Activated CD8-positive, alpha-beta T cell treated with anti-CD3 and anti-CD28 coated beads for 36 hours (primary cell): ENCODE results near the gene ZBTB46. TPM values are rescaled to one million over a fixed set of nuclear protein-coding genes. Genes with fewer than 3 reads are reported as not detected.

ENCODE experiments used
- ATAC-seq: fragments of 200-7000 bp; cut with Tn5 transposase; one replicate; pipeline ENCODE4 v1.10.0; 2021; ENCODE audit warnings: mild to moderate bottlenecking, moderate library complexity
- CTCF ChIA-PET: fragments of 350-600 bp; sonication (Branson Sonifier 250); formaldehyde crosslinking; loops from one replicate; lab custom pipeline; 2021; ENCODE audit warnings: antibody characterized with exemption; lab: Charles Lee
- POLR2A ChIA-PET: fragments of 350-600 bp; sonication (Branson Sonifier 250); formaldehyde crosslinking; loops from one replicate; lab custom pipeline; 2021; ENCODE audit warnings: antibody characterized with exemption; lab: Charles Lee
- DNase-seq: peaks from one replicate; pipeline ENCODE4 v3.0.0-alpha.2; 2020
- H3K27ac Mint-ChIP-seq: one replicate; pipeline ENCODE4 v1.8.0; 2021; ENCODE audit warnings: mild to moderate bottlenecking, mixed read lengths
- H3K27me3 Mint-ChIP-seq: one replicate; pipeline ENCODE4 v1.8.0; 2021; ENCODE audit warnings: mixed read lengths
- H3K36me3 Mint-ChIP-seq: one replicate; pipeline ENCODE4 v1.8.0; 2021; ENCODE audit warnings: low read depth, mixed read lengths
- H3K4me1 Mint-ChIP-seq: one replicate; pipeline ENCODE4 v1.8.0; 2021; ENCODE audit warnings: low read depth, mixed read lengths
- H3K4me3 Mint-ChIP-seq: one replicate; pipeline ENCODE4 v1.8.0; 2021; ENCODE audit warnings: mild to moderate bottlenecking, moderate library complexity, mixed read lengths
- H3K9me3 Mint-ChIP-seq: one replicate; pipeline ENCODE4 v1.8.0; 2021; ENCODE audit warnings: mixed read lengths
- CTCF ChIP-seq: fragments of 200-600 bp; IDR thresholded peaks from one replicate; pipeline ENCODE4 v1.8.0; 2022; ENCODE audit warnings: antibody characterized with exemption, mild to moderate bottlenecking
- intact Hi-C: fragments of 100-400 bp; cut with micrococcal nuclease; formaldehyde crosslinking; loops from one replicate; pipeline ENCODE4 v1.10.0; 2022
- total RNA-seq, 2 experiments: library from RNA; stranded (reverse); gene quantifications; one replicate each; pipeline ENCODE4 v1.2.3, GENCODE V29; 2021

ZBTB46 gene
- total RNA-seq, 2 experiments from 2014 or later, result 0.31 to 0.38 TPM

GRCh38 chr20:63863798-63864544 lies 32.9 kb upstream of the ZBTB46 start:
- H3K36me3 Mint-ChIP-seq, result peaks cover 24% of the 10 kb centered on the region
- ATAC-seq, result peak; percentile 71
- H3K4me3 Mint-ChIP-seq, result peak overlapping the region; percentile 98
- POLR2A ChIA-PET, result interaction anchor here (1.1 to 5.0 kb wide), 5 partner anchors 11 to 327 kb away, joined by 4 to 25 read pairs (median 5); partner anchors contain the start of genes DNAJC5 and PTK6
- DNase-seq, result peak; percentile 84
- H3K27me3 Mint-ChIP-seq, result no peaks in the 10 kb centered on the region
- peak overlapping the region; percentile 99 for H3K27ac Mint-ChIP-seq
- H3K9me3 Mint-ChIP-seq, result no peaks in the 10 kb centered on the region
- peaks cover 25% of the 10 kb centered on the region for H3K4me1 Mint-ChIP-seq
- TF ChIP-seq CTCF, result peak; percentile 74
- CTCF ChIA-PET, result interaction anchor here (0.6 to 4.1 kb wide), 20 partner anchors 9 to 422 kb away, joined by 3 to 28 read pairs (median 4); partner anchors contain the start of genes ARFRP1, PRPF6, PTK6 and SAMD10
- intact Hi-C loops, result loop anchor here (10.0 kb wide), 1 partner anchor 159 kb away; the partner anchor contains the start of genes ARFRP1 and ZGPAT

GRCh38 chr20:63863021-63863797 lies 32.1 kb upstream of the ZBTB46 start:
- TF ChIP-seq CTCF, result no peak
- ATAC-seq, result no peak
- no peaks in the 10 kb centered on the region for H3K27me3 Mint-ChIP-seq
- H3K4me1 Mint-ChIP-seq, result peaks cover 31% of the 10 kb centered on the region
- H3K36me3 Mint-ChIP-seq, result peaks cover 22% of the 10 kb centered on the region
- no peak for DNase-seq
- POLR2A ChIA-PET, result interaction anchor here (1.6 to 5.0 kb wide), 2 partner anchors 12 to 32 kb away, joined by 5 to 25 read pairs; partner anchors contain the start of gene DNAJC5
- CTCF ChIA-PET, result interaction anchor here (1.1 to 4.1 kb wide), 7 partner anchors 12 to 156 kb away, joined by 4 to 28 read pairs (median 5); partner anchors contain the start of genes ARFRP1, PRPF6, SAMD10 and ZGPAT
- H3K27ac Mint-ChIP-seq, result peak overlapping the region; percentile 99
- H3K4me3 Mint-ChIP-seq, result peak overlapping the region; percentile 98
- H3K9me3 Mint-ChIP-seq, result no peaks in the 10 kb centered on the region
- intact Hi-C loops, result loop anchor here (10.0 kb wide), 1 partner anchor 158 kb away; the partner anchor contains the start of genes ARFRP1 and ZGPAT

- Mint-ChIP-seq H3K4me3 (no peak overlapping the region), H3K27ac (no peak overlapping the region), H3K9me3 (no peaks in the 10 kb centered on the region), H3K36me3 (peaks cover 19% of the 10 kb centered on the region), H3K27me3 (no peaks in the 10 kb centered on the region), H3K4me1 (peaks cover 34% of the 10 kb centered on the region)
- intact Hi-C loops, result loop anchor here (10.0 kb wide), 1 partner anchor 157 kb away; the partner anchor contains the start of genes ARFRP1 and ZGPAT
- ChIA-PET CTCF (interaction anchor here (1.7 kb wide), 1 partner anchor 11 kb away, joined by 4 read pairs; no protein-coding TSS in a partner anchor), POLR2A (interaction anchor here (0.7 to 1.6 kb wide), 2 partner anchors 11 to 166 kb away, joined by 3 to 5 read pairs; partner anchors contain the start of gene TNFRSF6B)
- ATAC-seq, result no peak
- no peak for TF ChIP-seq CTCF
- DNase-seq, result no peak
These were observed 31.2 kb upstream of the ZBTB46 start for GRCh38 chr20:63861981-63862901.

GRCh38 chr20:63861365-63861934 lies 30.4 kb upstream of the ZBTB46 start, which contains the start of gene ABHD16B:
Gene ABHD16B (plus strand): TSS chr20:63861498. CDS start chr20:63861541, 43 bp downstream.
- Mint-ChIP-seq H3K27me3 (no peaks in the 10 kb centered on the region), H3K36me3 (peaks cover 19% of the 10 kb centered on the region), H3K9me3 (no peaks in the 10 kb centered on the region), H3K4me3 (no peak within 1 kb of the TSS), H3K27ac (no peak within 1 kb of the TSS), H3K4me1 (peaks cover 38% of the 10 kb centered on the region)
- TF ChIP-seq CTCF, result no peak
- DNase-seq, result no peak
- ATAC-seq, result no peak
- intact Hi-C loops, result loop anchor here (10.0 kb wide), 1 partner anchor 157 kb away; the partner anchor contains the start of genes ARFRP1 and ZGPAT
- POLR2A ChIA-PET, result interaction anchor here (0.7 to 1.6 kb wide), 3 partner anchors 9 to 165 kb away, joined by 3 to 5 read pairs (median 3); partner anchors contain the start of gene TNFRSF6B
- CTCF ChIA-PET, result interaction anchor here (1.4 kb wide), 1 partner anchor 154 kb away, joined by 3 read pairs; the partner anchor contains the start of genes ARFRP1 and ZGPAT
